T-helper 22 cell (primary cell): ENCODE data around the gene AGPAT3.
A peak's percentile ranks its signal among the peaks of the same experiment; 100 is the strongest.

Experiments used
- DNase-seq: peaks from one replicate; pipeline ENCODE4 v3.0.0-alpha.2; 2020; ENCODE audit warnings: low read depth

The AGPAT3 gene

DNA sequence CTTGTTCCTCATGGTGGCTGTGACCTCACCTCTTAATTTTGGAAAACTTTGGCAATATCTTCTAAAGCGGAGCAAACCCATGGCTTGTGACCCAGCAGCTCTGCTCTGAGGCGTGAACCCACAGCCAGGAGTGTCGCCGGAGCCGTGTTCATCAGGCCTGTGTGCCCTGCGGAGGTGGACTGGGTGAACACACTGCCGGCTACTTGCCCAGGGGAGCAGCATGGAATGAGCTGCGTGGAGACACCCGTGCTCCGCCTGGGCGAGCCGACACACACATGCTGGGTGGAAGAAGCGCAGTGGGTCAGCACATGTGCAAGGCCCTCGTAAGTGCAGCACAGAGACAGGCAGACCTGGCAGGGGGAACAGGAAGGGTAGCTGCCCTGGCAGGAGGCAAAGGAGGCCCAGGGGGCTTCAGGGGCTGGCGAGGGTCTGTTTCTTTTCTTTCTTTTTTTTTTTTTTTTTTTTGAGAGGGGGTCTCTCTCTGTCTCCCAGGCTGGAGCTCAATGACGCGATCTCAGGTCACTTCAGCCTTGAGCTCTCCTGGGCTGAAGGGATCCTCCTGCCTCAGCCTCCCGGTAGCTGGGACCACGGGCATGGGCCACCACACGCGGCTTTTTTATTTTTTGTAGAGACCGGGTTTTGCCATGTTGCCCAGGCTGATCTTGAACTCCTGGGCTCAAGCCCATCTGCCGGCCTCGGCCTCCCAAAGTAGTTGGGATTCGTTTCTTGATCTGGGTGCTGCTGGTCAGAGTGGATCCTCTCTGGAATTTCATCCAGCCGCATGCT lies 41.8 kb downstream of the AGPAT3 start:
- DNase-seq, result no peak

DNA sequence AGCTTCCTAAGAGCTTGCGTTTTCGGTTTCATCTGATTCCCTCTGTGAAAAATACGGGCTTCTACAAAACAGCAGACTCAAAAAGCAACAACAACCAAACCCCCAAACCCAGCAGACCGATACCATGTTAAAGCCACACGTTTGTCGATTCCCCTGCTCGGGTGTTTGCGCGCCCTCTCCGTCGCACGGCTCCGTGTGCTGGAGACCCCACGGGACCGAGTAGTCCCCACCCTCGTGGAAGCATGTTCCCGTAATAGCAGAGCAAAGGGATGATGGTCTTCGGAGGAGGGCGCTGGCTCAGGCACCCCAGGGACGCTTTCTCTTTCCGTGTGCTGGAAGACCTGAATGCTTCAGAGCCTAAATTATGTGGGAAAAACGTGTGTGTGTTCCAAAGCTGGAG lies 42.7 kb downstream of the AGPAT3 start:
- DNase-seq, result no peak

- no peak for DNase-seq
Observed at GRCh38 chr21:43908167-43908566, 43.1 kb downstream of the AGPAT3 start.

GRCh38 chr21:43909741-43910400 lies 44.8 kb downstream of the AGPAT3 start:
- no peak for DNase-seq

DNA sequence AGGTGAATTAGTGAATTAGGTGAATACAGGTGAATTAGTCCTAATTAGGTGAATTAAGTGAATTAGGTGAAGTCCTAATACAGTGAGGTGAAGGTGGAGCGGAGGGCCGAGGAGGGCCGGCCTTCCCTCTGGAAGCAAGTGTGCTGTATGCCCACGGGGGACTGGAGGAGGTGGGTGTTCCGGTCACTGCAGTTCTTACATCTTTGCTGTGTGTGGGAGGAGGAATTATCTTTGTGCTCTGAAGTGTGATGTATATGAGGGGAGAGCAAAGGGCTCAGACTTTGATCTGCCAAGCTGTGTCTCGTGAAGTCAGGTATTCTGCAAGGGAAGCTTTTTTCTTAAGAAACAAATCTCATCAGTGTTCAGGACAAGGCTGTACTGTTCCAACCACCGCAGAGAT lies 45.4 kb downstream of the AGPAT3 start:
- DNase-seq, result no peak

GRCh38 chr21:43911015-43911934 lies 46.3 kb downstream of the AGPAT3 start:
- no peak for DNase-seq

- DNase-seq, result no peak
Observed at GRCh38 chr21:43911935-43912487, 47.0 kb downstream of the AGPAT3 start.

- no peak for DNase-seq
Observed at GRCh38 chr21:43912500-43912899, 47.5 kb downstream of the AGPAT3 start.

DNA sequence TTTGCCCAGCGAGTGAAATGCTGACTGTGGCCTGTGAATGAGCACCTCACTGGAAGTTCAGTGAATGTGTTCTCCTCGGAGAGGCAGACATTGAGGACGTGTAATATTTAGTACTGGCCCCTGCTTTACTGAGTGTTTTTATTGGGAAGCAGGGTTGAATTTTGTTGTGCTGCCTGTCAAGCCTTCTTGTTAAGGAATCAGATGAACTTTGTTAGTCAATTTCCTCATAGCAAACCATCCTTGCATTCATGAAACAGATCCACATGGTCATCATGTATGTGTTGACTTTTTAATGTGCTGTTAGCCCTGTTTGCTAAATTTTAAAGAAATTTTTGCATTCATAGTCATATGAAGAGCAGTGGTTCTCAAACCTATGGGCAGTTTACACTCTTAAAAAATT lies 47.9 kb downstream of the AGPAT3 start:
- DNase-seq, result no peak

DNA sequence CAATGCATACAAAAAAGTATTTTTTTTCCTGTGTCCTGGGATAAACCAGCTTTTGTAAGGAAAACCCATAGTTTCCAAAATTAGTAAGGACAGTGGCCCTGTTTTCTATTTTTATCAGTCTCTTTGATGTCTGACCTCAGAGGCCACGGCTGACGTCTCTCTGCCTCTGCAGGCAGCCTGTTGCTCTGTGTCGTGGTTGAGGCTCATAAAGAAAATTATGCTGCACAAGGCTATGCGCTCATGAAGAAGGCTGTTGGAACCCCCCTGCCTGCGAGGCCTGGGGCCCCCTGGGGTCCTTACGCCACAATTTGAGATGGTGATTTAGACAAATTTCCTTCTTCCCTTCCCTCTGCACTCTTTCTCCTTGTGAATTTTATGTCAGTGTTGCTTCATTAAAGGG lies 48.9 kb downstream of the AGPAT3 start:
- DNase-seq, result no peak

- no peak for DNase-seq
Observed at GRCh38 chr21:43916076-43916475, 51.1 kb downstream of the AGPAT3 start.

- peak; percentile 48 for DNase-seq
Observed at GRCh38 chr21:43916691-43917514, 51.9 kb downstream of the AGPAT3 start.

- no peak for DNase-seq
Observed at GRCh38 chr21:43917515-43918384, 52.7 kb downstream of the AGPAT3 start.

- DNase-seq, result no peak
Observed at GRCh38 chr21:43918385-43918947, 53.4 kb downstream of the AGPAT3 start.

GRCh38 chr21:43919283-43919682 lies 54.3 kb downstream of the AGPAT3 start:
- DNase-seq, result no peak

- DNase-seq, result no peak
Observed at GRCh38 chr21:43919871-43920801, 55.1 kb downstream of the AGPAT3 start.

DNA sequence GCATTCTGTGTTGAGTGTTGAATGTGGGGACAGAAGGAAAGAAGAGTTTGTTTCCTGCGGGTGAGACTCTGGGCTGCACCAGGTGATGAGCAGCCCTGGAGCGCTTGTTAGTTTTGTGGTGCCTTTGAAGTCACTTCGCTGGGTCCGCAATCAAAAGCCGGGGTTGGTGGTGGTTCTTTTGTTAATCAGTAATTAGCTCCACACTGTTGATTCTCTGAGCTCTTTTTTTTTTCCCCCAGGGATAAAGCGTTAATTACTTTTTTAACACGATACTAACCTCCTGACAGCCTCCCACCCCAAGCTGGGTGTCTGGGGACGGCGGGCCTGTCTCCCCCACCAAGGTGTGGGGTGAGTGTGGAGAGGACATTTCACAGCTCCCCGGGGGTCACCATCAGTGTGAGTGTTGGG lies 56.6 kb downstream of the AGPAT3 start:
- no peak for DNase-seq

DNA sequence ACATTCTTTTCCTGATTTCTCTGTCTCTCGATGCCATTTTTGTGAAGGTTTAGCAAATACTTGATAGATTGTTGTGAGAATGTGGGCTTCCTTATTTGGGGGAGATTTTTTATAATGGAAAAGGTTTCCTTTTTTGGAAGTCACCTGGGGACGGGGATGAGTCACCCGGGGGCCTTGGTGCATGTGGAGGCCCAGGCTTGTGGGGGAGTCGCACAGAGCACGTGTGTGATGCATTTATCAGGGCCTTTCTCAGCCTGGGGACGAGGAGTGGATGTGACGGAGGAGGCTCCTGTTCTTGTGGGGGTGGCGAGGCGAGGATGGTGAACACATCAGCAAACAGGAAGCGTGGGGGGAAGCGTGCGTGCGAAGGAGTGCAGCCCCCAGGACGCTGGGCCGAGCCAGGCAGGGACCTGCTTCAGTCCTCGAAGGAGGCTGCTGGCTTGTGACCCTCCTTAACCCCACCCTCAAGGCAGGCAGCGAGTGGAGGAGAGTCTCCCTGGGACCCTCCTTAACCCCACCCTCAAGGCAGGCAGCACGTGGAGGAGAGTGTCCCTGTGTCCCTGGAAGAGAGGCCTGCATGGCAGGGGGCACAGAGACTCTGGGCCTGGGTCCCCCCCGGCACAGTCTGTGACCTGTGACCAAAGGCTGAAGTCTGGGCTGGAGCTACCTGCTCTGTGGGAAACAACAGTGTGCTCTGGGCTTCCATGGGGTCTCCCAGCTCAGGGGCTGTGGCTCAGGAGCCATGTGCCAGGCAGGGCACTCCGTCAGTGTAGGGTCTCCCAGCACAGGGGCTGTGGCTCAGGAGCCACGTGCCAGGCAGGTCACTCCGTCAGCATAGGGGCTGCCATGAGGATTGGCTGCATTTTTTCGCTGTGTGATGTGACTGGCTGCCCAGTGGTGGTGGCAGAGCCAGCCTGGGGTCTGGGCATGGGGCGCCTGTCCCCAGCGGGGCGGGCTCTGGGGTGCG lies 57.2 kb downstream of the AGPAT3 start:
- peak; percentile 23 for DNase-seq
